H9 (cell line): ENCODE results near the gene CYB5RL. TPM values are rescaled to one million over a fixed set of nuclear protein-coding genes. Genes with fewer than 3 reads are reported as not detected.

ENCODE experiments used
- DNase-seq: peaks from one replicate; pipeline ENCODE4 v3.0.0-alpha.2; 2017
- H2AFZ ChIP-seq: one replicate; pipeline ENCODE4 v1.6.1; 2013; ENCODE audit warnings: mild to moderate bottlenecking, low read length, control low read depth, moderate library complexity
- H2AK5ac ChIP-seq: 2 replicates; pipeline ENCODE4 v1.6.1; 2013; ENCODE audit warnings: low read length, control low read depth, mixed read lengths; ENCODE audit not compliant: insufficient read length
- H2BK120ac ChIP-seq: one replicate; pipeline ENCODE4 v1.6.1; 2013; ENCODE audit warnings: low read depth, mild to moderate bottlenecking, low read length, control low read depth, inconsistent platforms; ENCODE audit not compliant: poor library complexity, severe bottlenecking
- H2BK12ac ChIP-seq: 2 replicates; pipeline ENCODE4 v1.6.1; 2013; ENCODE audit warnings: low read length, control low read depth, mixed read lengths, low read depth; ENCODE audit not compliant: insufficient read length
- H2BK15ac ChIP-seq: 2 replicates; pipeline ENCODE4 v1.6.1; 2013; ENCODE audit warnings: low read depth, low read length, control low read depth
- H2BK20ac ChIP-seq: one replicate; pipeline ENCODE4 v1.6.1; 2013; ENCODE audit warnings: low read depth, mild to moderate bottlenecking, low read length, control low read depth, inconsistent platforms; ENCODE audit not compliant: poor library complexity, severe bottlenecking
- H2BK5ac ChIP-seq: 2 replicates; pipeline ENCODE4 v1.6.1; 2013; ENCODE audit warnings: low read length, control low read depth, mixed read lengths; ENCODE audit not compliant: insufficient read length
- H3K14ac ChIP-seq: 2 replicates; pipeline ENCODE4 v1.6.1; 2013; ENCODE audit warnings: low read length, control low read depth; ENCODE audit not compliant: insufficient read depth
- H3K18ac ChIP-seq: 2 replicates; pipeline ENCODE4 v1.6.1; 2013; ENCODE audit warnings: low read depth, mild to moderate bottlenecking, mixed read lengths, low read length, control low read depth; ENCODE audit not compliant: insufficient read length
- H3K23ac ChIP-seq: 2 replicates; pipeline ENCODE4 v1.6.1; 2013; ENCODE audit warnings: low read length, control low read depth, mixed read lengths, low read depth; ENCODE audit not compliant: insufficient read length
- H3K23me2 ChIP-seq: 2 replicates; pipeline ENCODE4 v1.6.1; 2013; ENCODE audit warnings: low read depth, mild to moderate bottlenecking, mixed read lengths, low read length, control low read depth; ENCODE audit not compliant: insufficient read length, poor library complexity, severe bottlenecking
- H3K27ac ChIP-seq: 2 replicates; pipeline ENCODE4 v1.5.1; 2013; ENCODE audit warnings: low read length, control low read depth, mixed read lengths, low read depth; ENCODE audit not compliant: insufficient read length
- H3K27me3 ChIP-seq: 2 replicates; pipeline ENCODE4 v1.6.1; 2013; ENCODE audit warnings: low read length, control low read depth, inconsistent platforms; ENCODE audit not compliant: insufficient read depth
- H3K4ac ChIP-seq: 2 replicates; pipeline ENCODE4 v1.6.1; 2013; ENCODE audit warnings: low read depth, mild to moderate bottlenecking, control low read depth, inconsistent platforms, low read length, moderate library complexity
- H3K4me1 ChIP-seq: 2 replicates; pipeline ENCODE4 v1.6.1; 2013; ENCODE audit warnings: low read length, control low read depth, inconsistent platforms; ENCODE audit not compliant: insufficient read depth
- H3K4me2 ChIP-seq: 2 replicates; pipeline ENCODE4 v1.6.1; 2013; ENCODE audit warnings: low read length, control low read depth, mixed read lengths; ENCODE audit not compliant: insufficient read length, insufficient read depth
- H3K56ac ChIP-seq: 2 replicates; pipeline ENCODE4 v1.6.1; 2013; ENCODE audit warnings: low read depth, mild to moderate bottlenecking, mixed read lengths, low read length, control low read depth; ENCODE audit not compliant: insufficient read length
- H3K79me1 ChIP-seq: 2 replicates; pipeline ENCODE4 v1.6.1; 2013; ENCODE audit warnings: low read depth, mild to moderate bottlenecking, moderate library complexity, low read length, control low read depth, inconsistent platforms; ENCODE audit not compliant: insufficient read depth, poor library complexity, severe bottlenecking
- H3K79me2 ChIP-seq: 2 replicates; pipeline ENCODE4 v1.6.1; 2013; ENCODE audit warnings: low read length, control low read depth, inconsistent platforms; ENCODE audit not compliant: insufficient read depth
- H3K9ac ChIP-seq: 2 replicates; pipeline ENCODE4 v1.6.1; 2013; ENCODE audit warnings: low read length, control low read depth, mixed read lengths; ENCODE audit not compliant: insufficient read length; ENCODE audit errors: extremely low read depth
- H3K9me3 ChIP-seq: one replicate; pipeline ENCODE4 v1.6.1; 2013; ENCODE audit warnings: low read depth, low read length, inconsistent platforms; ENCODE audit not compliant: control insufficient read depth
- H3T11ph ChIP-seq: one replicate; pipeline ENCODE4 v1.6.1; 2013; ENCODE audit warnings: mild to moderate bottlenecking, low read length, control low read depth, inconsistent platforms
- H4K20me1 ChIP-seq: one replicate; pipeline ENCODE4 v1.6.1; 2013; ENCODE audit not compliant: control insufficient read depth, insufficient read length, insufficient read depth
- H4K5ac ChIP-seq: 2 replicates; pipeline ENCODE4 v1.6.1; 2013; ENCODE audit warnings: low read depth, mild to moderate bottlenecking, mixed read lengths, low read length, control low read depth; ENCODE audit not compliant: insufficient read length
- H4K8ac ChIP-seq: replicated peaks from 2 replicates; pipeline ENCODE4 v1.6.1; 2013; ENCODE audit warnings: low read length, control low read depth, mixed read lengths, low read depth; ENCODE audit not compliant: insufficient read length
- H4K91ac ChIP-seq: 2 replicates; pipeline ENCODE4 v1.6.1; 2013; ENCODE audit warnings: low read depth, mild to moderate bottlenecking, moderate library complexity, mixed read lengths, low read length, control low read depth; ENCODE audit not compliant: insufficient read length
- H3K27ac Mint-ChIP-seq, 3 experiments: 2 replicates in 2 of 3; 3 replicates in 1 of 3; pipeline ENCODE4 v1.8.0; 2020 to 2021; ENCODE audit warnings: mixed read lengths in 3 of 3, mild to moderate bottlenecking in 1 of 3, moderate library complexity in 1 of 3
- H3K27me3 Mint-ChIP-seq: 2 replicates; pipeline ENCODE4 v1.8.0; 2021; ENCODE audit warnings: low read depth, mild to moderate bottlenecking, moderate library complexity, mixed read lengths
- H3K36me3 Mint-ChIP-seq, 3 experiments: 2 replicates in 2 of 3; 3 replicates in 1 of 3; pipeline ENCODE4 v1.8.0; 2020 to 2021; ENCODE audit warnings: low read depth in 3 of 3, mixed read lengths in 3 of 3; ENCODE audit not compliant: insufficient read depth in 1 of 3
- H3K4me1 Mint-ChIP-seq, 2 experiments: 2 replicates each; pipeline ENCODE4 v1.8.0; 2020; ENCODE audit warnings: mixed read lengths in 2 of 2
- H3K4me3 Mint-ChIP-seq, 2 experiments: 2 replicates in 1 of 2; 3 replicates in 1 of 2; pipeline ENCODE4 v1.8.0; 2020 to 2021; ENCODE audit warnings: mild to moderate bottlenecking in 2 of 2, mixed read lengths in 2 of 2, moderate library complexity in 1 of 2
- H3K9me3 Mint-ChIP-seq, 2 experiments: 2 replicates in 1 of 2; 3 replicates in 1 of 2; pipeline ENCODE4 v1.8.0; 2020; ENCODE audit warnings: mild to moderate bottlenecking in 2 of 2, mixed read lengths in 2 of 2, moderate library complexity in 1 of 2
- CTCF ChIP-seq: fragments of 200-600 bp; sonication (generic); conservative IDR thresholded peaks from 3 replicates; pipeline ENCODE4 v1.8.0; 2021; ENCODE audit warnings: antibody characterized with exemption, mild to moderate bottlenecking
- WGBS: extraction: QIAGEN DNeasy Blood & Tissue Kit; methylation state at CpG from one replicate; pipeline ENCODE4 v1.1.7; 2013; ENCODE audit warnings: missing lambda C conversion rate, low lambda C conversion rate, mixed read lengths; ENCODE audit not compliant: insufficient read length; ENCODE audit errors: extremely low coverage; 5-methylcytosine and 5-hydroxymethylcytosine counted together
- total RNA-seq: library from RNA; stranded (reverse); gene quantifications from 2 replicates; pipeline ENCODE4 v1.2.1, GENCODE V29; 2021

CYB5RL gene
- total RNA-seq, 1 experiment from 2014 or later = 12.6 TPM

- no peak overlapping the region for H4K5ac ChIP-seq
- no peak overlapping the region for H2AFZ ChIP-seq
- no peaks in the 10 kb centered on the region for H3K9me3 ChIP-seq
- no CpG with 5 or more reads among the region's 7 CpGs for WGBS
- H3K4ac ChIP-seq = no peak overlapping the region
- no peak for DNase-seq
- no peak overlapping the region for H2AK5ac ChIP-seq
- no peak overlapping the region for H3K27ac Mint-ChIP-seq
- H4K91ac ChIP-seq = no peak overlapping the region
- H3K4me3 Mint-ChIP-seq = no peak overlapping the region
- no peak overlapping the region for H3K14ac ChIP-seq
- H3K9me3 Mint-ChIP-seq = no peaks in the 10 kb centered on the region; a peak in 1 of 5 replicates
- no peak overlapping the region for H3K9ac ChIP-seq
- no peak overlapping the region for H2BK120ac ChIP-seq
- H2BK15ac ChIP-seq = no peak overlapping the region
- H3K27ac ChIP-seq = no peak overlapping the region
- no peak overlapping the region for H3K4me2 ChIP-seq
- peaks cover 40 to 58% (median 53%) of the 10 kb centered on the region in 3 experiments; a peak in 6 of 7 replicates for H3K36me3 Mint-ChIP-seq
- TF ChIP-seq CTCF = no peak
- no peaks in the 10 kb centered on the region for H3K27me3 ChIP-seq
- H3K79me2 ChIP-seq = peaks cover 13% of the 10 kb centered on the region; the same call in 1 of the 2 replicates
- no peak overlapping the region for H4K8ac ChIP-seq
- H4K20me1 ChIP-seq = no peaks in the 10 kb centered on the region
- no peak overlapping the region for H3K18ac ChIP-seq
- H2BK5ac ChIP-seq = no peak overlapping the region
- H3K23me2 ChIP-seq = peaks cover 12% of the 10 kb centered on the region
- H2BK12ac ChIP-seq = no peak overlapping the region
- H3T11ph ChIP-seq = no peak overlapping the region
- no peak overlapping the region for H3K56ac ChIP-seq
- peaks cover 12 to 16% of the 10 kb centered on the region in 2 experiments for H3K4me1 Mint-ChIP-seq
- no peak overlapping the region for H3K23ac ChIP-seq
- H3K27me3 Mint-ChIP-seq = no peaks in the 10 kb centered on the region
- peaks cover 5% of the 10 kb centered on the region for H3K79me1 ChIP-seq
- peaks cover 3% of the 10 kb centered on the region; the same call in 1 of the 2 replicates for H3K4me1 ChIP-seq
- no peak overlapping the region for H2BK20ac ChIP-seq
Observed at GRCh38 chr1:54204199-54204598, 4.4 kb upstream of the CYB5RL start.
